ENCODE results near the gene OGA.

The OGA gene

DNA sequence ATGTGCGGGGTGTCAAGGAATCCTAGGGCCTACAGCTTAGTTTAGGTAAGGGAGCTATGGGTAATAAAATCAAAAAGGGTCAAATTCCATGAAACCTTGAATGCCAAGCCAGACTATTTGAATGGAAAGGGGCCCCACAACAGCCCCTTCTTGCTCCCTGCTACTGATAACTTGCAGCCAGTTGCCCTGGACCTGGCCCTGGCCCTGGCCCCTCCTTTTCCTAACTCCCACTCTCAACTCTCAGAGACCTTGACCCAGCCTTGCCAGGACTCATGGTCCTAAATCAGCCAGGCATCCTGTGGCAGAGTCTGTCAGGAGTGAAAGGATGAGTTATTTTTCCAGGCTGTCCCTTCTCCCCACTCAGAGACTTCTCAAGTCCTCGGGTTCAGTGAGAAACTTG lies 19.5 kb upstream of the OGA start:
- no peak for DNase-seq (ENCODE audit: low read depth)
- TF ChIP-seq, protein P1, sequence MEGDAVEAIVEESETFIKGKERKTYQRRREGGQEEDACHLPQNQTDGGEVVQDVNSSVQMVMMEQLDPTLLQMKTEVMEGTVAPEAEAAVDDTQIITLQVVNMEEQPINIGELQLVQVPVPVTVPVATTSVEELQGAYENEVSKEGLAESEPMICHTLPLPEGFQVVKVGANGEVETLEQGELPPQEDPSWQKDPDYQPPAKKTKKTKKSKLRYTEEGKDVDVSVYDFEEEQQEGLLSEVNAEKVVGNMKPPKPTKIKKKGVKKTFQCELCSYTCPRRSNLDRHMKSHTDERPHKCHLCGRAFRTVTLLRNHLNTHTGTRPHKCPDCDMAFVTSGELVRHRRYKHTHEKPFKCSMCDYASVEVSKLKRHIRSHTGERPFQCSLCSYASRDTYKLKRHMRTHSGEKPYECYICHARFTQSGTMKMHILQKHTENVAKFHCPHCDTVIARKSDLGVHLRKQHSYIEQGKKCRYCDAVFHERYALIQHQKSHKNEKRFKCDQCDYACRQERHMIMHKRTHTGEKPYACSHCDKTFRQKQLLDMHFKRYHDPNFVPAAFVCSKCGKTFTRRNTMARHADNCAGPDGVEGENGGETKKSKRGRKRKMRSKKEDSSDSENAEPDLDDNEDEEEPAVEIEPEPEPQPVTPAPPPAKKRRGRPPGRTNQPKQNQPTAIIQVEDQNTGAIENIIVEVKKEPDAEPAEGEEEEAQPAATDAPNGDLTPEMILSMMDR (conservative IDR thresholded peaks at IDR 0.05; ENCODE audit: low read depth, low read length), result no peak
- no peak overlapping the region for H3K4me3 ChIP-seq (ENCODE audit: low read depth, low read length)

DNA sequence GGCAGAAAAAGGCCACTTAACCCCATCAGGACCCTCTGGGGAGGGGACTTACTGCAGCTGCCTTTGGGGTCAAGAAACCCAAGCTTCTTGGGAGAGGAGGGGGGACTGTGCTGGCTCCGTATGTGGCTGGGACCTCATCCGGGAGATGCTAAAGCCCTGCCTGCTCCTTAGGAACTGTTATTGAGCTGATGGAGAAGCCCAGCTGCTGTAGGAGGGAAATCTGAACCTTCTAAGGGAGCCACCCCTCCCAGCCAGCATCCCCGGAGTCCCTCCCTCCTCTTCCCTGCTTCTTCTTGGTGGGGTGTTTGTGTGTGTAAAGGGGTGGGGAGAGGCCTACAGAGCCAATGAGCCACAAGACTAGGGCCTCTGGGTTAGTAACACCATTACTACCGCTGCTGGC lies 17.1 kb upstream of the OGA start:
- no peak overlapping the region for H3K4me3 ChIP-seq (ENCODE audit: low read depth, low read length)
- TF ChIP-seq, protein P1 (conservative IDR thresholded peaks at IDR 0.05; ENCODE audit: low read depth, low read length), result no peak
- no peak for DNase-seq (ENCODE audit: low read depth)

DNA sequence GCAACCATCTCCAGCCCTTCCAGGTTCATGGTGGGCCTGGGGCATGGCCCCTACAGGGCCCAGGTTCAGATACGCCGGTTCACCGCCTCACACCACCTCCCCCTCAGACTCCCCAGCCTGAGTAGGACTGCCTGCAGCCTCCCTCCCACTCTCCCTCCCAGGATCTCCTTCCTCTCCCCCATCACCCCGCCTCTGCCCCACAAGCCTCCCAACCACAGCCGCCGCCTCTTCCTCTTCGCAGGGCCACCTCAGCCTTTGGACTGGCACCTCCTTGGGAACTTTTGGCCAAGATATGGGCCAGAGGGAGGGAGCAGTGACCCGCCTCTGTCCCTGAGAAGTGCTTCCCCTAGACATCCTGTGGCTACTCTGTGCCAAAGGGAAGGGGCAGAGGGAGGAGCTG lies 16.1 kb upstream of the OGA start:
- no peak overlapping the region for H3K4me3 ChIP-seq (ENCODE audit: low read depth, low read length)
- TF ChIP-seq, protein P1 (conservative IDR thresholded peaks at IDR 0.05; ENCODE audit: low read depth, low read length), result no peak
- no peak for DNase-seq (ENCODE audit: low read depth)

DNA sequence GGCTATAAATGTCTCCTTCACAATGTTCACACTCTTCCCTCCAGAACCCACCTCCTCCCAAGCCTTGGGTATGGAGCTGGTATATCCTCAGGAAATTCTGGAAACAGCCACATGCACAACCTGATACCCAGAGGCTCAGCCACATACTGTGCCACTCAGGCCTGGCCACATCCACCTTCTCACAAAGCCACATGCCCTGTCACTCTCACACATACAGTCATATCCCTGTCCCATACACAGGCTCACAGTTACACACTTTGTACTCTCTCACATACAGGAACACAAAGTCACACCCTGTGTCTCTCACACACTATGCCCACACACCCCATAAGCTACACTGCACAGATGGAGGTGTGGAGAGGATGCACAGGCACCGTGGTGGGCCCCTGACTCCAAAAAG lies 15.2 kb upstream of the OGA start:
- TF ChIP-seq, protein P1 (conservative IDR thresholded peaks at IDR 0.05; ENCODE audit: low read depth, low read length), result no peak
- no peak for DNase-seq (ENCODE audit: low read depth)
- H3K4me3 ChIP-seq (ENCODE audit: low read depth, low read length), result no peak overlapping the region

DNA sequence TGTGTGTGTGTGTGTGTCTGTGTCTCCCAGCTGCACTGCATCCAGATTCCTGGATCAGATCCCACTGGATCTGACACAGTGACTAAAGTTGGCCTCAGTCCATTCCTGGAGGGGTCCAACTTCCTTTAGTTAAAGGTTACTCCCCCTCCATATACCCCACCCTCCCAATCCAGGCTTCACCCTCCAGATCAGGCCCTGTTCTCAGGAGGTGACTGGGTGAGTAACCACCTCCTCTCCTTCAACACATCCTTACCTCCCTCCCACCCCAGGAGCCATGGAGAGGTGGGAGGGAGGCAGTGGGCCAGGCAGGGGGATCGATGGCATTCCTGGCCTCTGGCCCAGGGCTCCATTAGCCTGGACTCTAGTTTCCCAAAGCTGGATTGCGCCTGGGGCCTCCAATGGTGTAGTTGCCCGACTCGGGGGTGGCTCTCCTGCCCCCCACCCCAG lies 14.1 kb upstream of the OGA start:
- TF ChIP-seq, protein P1 (conservative IDR thresholded peaks at IDR 0.05; ENCODE audit: low read depth, low read length), result no peak

DNA sequence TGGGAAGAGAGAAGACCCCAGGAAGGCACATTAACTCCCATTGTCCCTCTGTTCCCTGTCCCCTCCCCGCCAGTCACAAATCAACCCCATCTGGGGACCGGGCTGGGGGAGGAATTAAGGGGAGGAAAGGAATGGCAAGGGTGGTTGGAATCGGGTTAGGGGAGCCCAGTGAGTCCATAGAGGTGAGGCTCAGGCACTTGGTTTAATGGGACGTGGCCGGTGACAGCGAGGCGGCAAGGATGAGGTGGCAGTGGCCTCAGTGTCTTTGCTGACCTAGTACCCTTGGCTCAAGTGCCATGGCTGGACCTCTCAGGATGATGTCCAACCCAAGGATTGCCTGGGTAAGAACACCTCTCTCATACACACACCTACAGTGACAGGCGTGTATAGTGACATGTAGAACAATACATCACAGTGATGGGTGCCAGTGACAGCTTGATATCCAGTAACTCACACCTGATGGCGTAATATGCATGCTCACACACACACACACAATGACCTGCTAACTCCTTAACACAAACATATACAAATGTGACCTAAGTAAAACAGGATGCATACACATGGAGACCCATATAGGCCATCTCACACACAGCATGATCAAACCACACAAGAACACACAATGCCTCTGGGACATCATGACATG lies 13.0 kb upstream of the OGA start:
- peak overlapping the region; percentile 72 for H3K4me3 ChIP-seq (ENCODE audit: low read depth, low read length)
- DNase-seq (ENCODE audit: low read depth), result no peak
- TF ChIP-seq, protein P1 (conservative IDR thresholded peaks at IDR 0.05; ENCODE audit: low read depth, low read length), result no peak

More for the DNA sequence above, 14.1 kb upstream of the OGA start:
- no peak for DNase-seq (ENCODE audit: low read depth)
- no peak overlapping the region for H3K4me3 ChIP-seq (ENCODE audit: low read depth, low read length)

Measured in choroid plexus epithelial cell (primary cell).